K562 (cell line): ENCODE results near the gene CSRNP3. TPM values are rescaled to one million over a fixed set of nuclear protein-coding genes. Genes with fewer than 3 reads are reported as not detected.

Source experiments
- ATAC-seq: fragments of 200-7000 bp; cut with Tn5 transposase; 3 replicates; pipeline ENCODE4 v1.9.1; 2020; ENCODE audit warnings: moderate library complexity
- BruUV-seq: library from RNA; stranded (reverse); fragments of 400-500 nt; replicated peaks from 2 replicates; lab custom pipeline; 2021; lab: Mats Ljungman, UMichigan
- CTCF ChIA-PET: fragments of 300-600 bp; formaldehyde crosslinking; extraction: SDS; loops from one replicate; lab custom pipeline; 2021; ENCODE audit warnings: low intra/inter-chr PET ratio; lab: Yijun Ruan, JAX
- POLR2A ChIA-PET: fragments of 300-600, 350-650 bp; sonication (Branson Sonifier 250); formaldehyde crosslinking; extraction: SDS; loops from one replicate; lab custom pipeline; 2021; ENCODE audit warnings: antibody characterized with exemption, inconsistent platforms; lab: Yijun Ruan, JAX
- DNase-seq, 4 experiments: peaks; one replicate each; pipeline versions ENCODE4 v3.0.0 to v3.0.0-alpha.2; 2011 to 2018; ENCODE audit warnings: low spot score in 3 of 4, mixed read lengths in 3 of 4; ENCODE audit errors: extremely low read depth in 1 of 4
- FAIRE-seq: peaks from 2 replicates; lab custom pipeline; 2011; peaks lifted over from hg19 to GRCh38; lab: Jason Lieb, UNC
- H2AFZ ChIP-seq: 2 replicates; pipeline ENCODE4 v1.6.0; 2011; ENCODE audit warnings: low read depth, low read length, control low read depth, inconsistent platforms
- H3K27ac ChIP-seq: fragments of 200-600 bp; 3 replicates; pipeline ENCODE4 v1.8.0; 2011; ENCODE audit warnings: low read depth, mild to moderate bottlenecking, control low read depth, inconsistent platforms, low read length, moderate library complexity, mixed read lengths; ENCODE audit errors: extremely low read depth
- H3K27me3 ChIP-seq, 2 experiments: fragments of 300-600 bp in 1 of 2; 2 replicates in 1 of 2; 3 replicates in 1 of 2; pipeline versions ENCODE4 v1.6.0 to v1.8.0; 2011; ENCODE audit warnings: inconsistent platforms in 2 of 2, low read length in 2 of 2, mild to moderate bottlenecking in 1 of 2, mixed read lengths in 1 of 2, moderate library complexity in 1 of 2; ENCODE audit not compliant: control insufficient read depth in 2 of 2, insufficient read depth in 2 of 2
- H3K36me3 ChIP-seq: fragments of 300-600 bp; 3 replicates; pipeline ENCODE4 v1.8.0; 2011; ENCODE audit warnings: mild to moderate bottlenecking, low read length, inconsistent platforms; ENCODE audit not compliant: control insufficient read depth, insufficient read depth
- H3K4me1 ChIP-seq, 2 experiments: fragments of 200-600 bp in 1 of 2; replicated peaks in 1 of 2; 2 replicates in 1 of 2; 3 replicates in 1 of 2; pipeline versions ENCODE4 v1.5.1 to v1.8.0; 2011; ENCODE audit warnings: inconsistent platforms in 2 of 2, low read length in 2 of 2, mild to moderate bottlenecking in 1 of 2, mixed read lengths in 1 of 2, moderate library complexity in 1 of 2; ENCODE audit not compliant: control insufficient read depth in 2 of 2, insufficient read depth in 2 of 2
- H3K4me2 ChIP-seq: 2 replicates; pipeline ENCODE4 v1.6.1; 2011; ENCODE audit warnings: low read length, control low read depth, inconsistent platforms, mixed read lengths; ENCODE audit not compliant: insufficient read depth
- H3K4me3 ChIP-seq: fragments of 200-600 bp; sonication (generic), shearing (Covaris generic); 2 replicates; pipeline ENCODE4 v1.5.1; 2016; ENCODE audit warnings: control low read depth, inconsistent platforms
- H3K79me2 ChIP-seq: fragments of 200-600 bp; 3 replicates; pipeline ENCODE4 v1.8.0; 2011; ENCODE audit warnings: low read length, inconsistent platforms; ENCODE audit not compliant: control insufficient read depth, insufficient read depth
- H3K9ac ChIP-seq, 2 experiments: 2 replicates each; pipeline versions ENCODE4 v1.6.0 to v1.6.1; 2011; ENCODE audit warnings: low read depth in 2 of 2, low read length in 2 of 2, control low read depth in 1 of 2, inconsistent platforms in 1 of 2, mild to moderate bottlenecking in 1 of 2, mixed read lengths in 1 of 2; ENCODE audit not compliant: insufficient read depth in 1 of 2
- H3K9me1 ChIP-seq: one replicate; pipeline ENCODE4 v1.6.0; 2011; ENCODE audit warnings: inconsistent platforms, mild to moderate bottlenecking, low read length, moderate library complexity; ENCODE audit not compliant: control insufficient read depth, insufficient read depth
- H3K9me3 ChIP-seq: replicated peaks from 2 replicates; pipeline ENCODE4 v1.5.1; 2011; ENCODE audit warnings: low read depth, low read length, inconsistent platforms; ENCODE audit not compliant: control insufficient read depth, insufficient read depth
- H4K20me1 ChIP-seq: replicated peaks from 2 replicates; pipeline ENCODE4 v1.6.1; 2011; ENCODE audit warnings: low read length, inconsistent platforms, mixed read lengths; ENCODE audit not compliant: control insufficient read depth, insufficient read depth
- ADNP ChIP-seq: fragments of 200-800 bp; sonication (Bioruptor generic); IDR thresholded peaks from 2 replicates; pipeline ENCODE4 v1.6.1; 2016; ENCODE audit warnings: missing genetic modification characterization, missing compliant biosample characterization
- ARID3A ChIP-seq: IDR thresholded peaks from 2 replicates; pipeline ENCODE4 v1.6.1; 2012; ENCODE audit warnings: low read depth, low read length, improper control_type of control experiment, borderline replicate concordance
- CAMTA2 ChIP-seq: fragments of 250-450 bp; sonication (Bioruptor Pico); conservative IDR thresholded peaks from 2 replicates; pipeline ENCODE4 v1.5.1; 2022
- CBFA2T3 ChIP-seq: fragments of 450-650 bp; IDR thresholded peaks from 2 replicates; pipeline ENCODE4 v1.6.1; 2017
- CTBP1 ChIP-seq: fragments of 450-650 bp; IDR thresholded peaks from 2 replicates; pipeline ENCODE4 v1.6.1; 2016; ENCODE audit warnings: borderline replicate concordance
- ELF2 ChIP-seq: fragments of 250-450 bp; sonication (Bioruptor Pico); IDR thresholded peaks from 2 replicates; pipeline ENCODE4 v1.5.0; 2021; ENCODE audit warnings: mild to moderate bottlenecking
- GATA2 ChIP-seq: sonication (generic); formaldehyde crosslinking; IDR thresholded peaks from 2 replicates; pipeline ENCODE4 v1.4.0; 2020; ENCODE audit warnings: mild to moderate bottlenecking, missing genetic modification reagents
- HDAC3 ChIP-seq: fragments of 450-650 bp; IDR thresholded peaks from 2 replicates; pipeline ENCODE4 v1.6.1; 2018; ENCODE audit warnings: borderline replicate concordance, mild to moderate bottlenecking, moderate library complexity; ENCODE audit not compliant: partially characterized antibody
- PRDM10 ChIP-seq: fragments of 450-650 bp; IDR thresholded peaks from 2 replicates; pipeline ENCODE4 v1.6.1; 2018; ENCODE audit not compliant: partially characterized antibody
- RAD21 ChIP-seq, 2 experiments: fragments of 250-450 bp in 1 of 2; fragments of 450-650 bp in 1 of 2; sonication (Bioruptor Pico) in 1 of 2; formaldehyde crosslinking in 1 of 2; IDR thresholded peaks in 1 of 2; conservative IDR thresholded peaks in 1 of 2; 2 replicates each; pipeline versions ENCODE4 v1.4.0 to v1.8.0; 2020 to 2022; ENCODE audit warnings: mild to moderate bottlenecking in 2 of 2, moderate library complexity in 1 of 2
- SMARCE1 ChIP-seq: fragments of 450-650 bp; IDR thresholded peaks from 2 replicates; pipeline ENCODE4 v1.7.1; 2016; ENCODE audit warnings: mild to moderate bottlenecking
- TGIF2 ChIP-seq: sonication (generic); formaldehyde crosslinking; IDR thresholded peaks from 2 replicates; pipeline ENCODE4 v1.8.1; 2022; ENCODE audit warnings: mild to moderate bottlenecking, missing genetic modification reagents, moderate library complexity
- ZFP91 ChIP-seq: sonication (generic); formaldehyde crosslinking; IDR thresholded peaks from 2 replicates; pipeline ENCODE4 v1.8.0; 2022; ENCODE audit warnings: mild to moderate bottlenecking, missing genetic modification reagents
- ZNF133 ChIP-seq: fragments of 250-450 bp; sonication (Bioruptor Pico); IDR thresholded peaks from 2 replicates; pipeline ENCODE4 v1.4.0; 2020; ENCODE audit warnings: mild to moderate bottlenecking
- ZNF175 ChIP-seq: fragments of 200-800 bp; sonication (Bioruptor generic); IDR thresholded peaks from 2 replicates; pipeline ENCODE4 v1.6.1; 2016; ENCODE audit warnings: low read depth, mild to moderate bottlenecking, missing genetic modification characterization, missing compliant biosample characterization
- ZNF184 ChIP-seq: sonication (generic); formaldehyde crosslinking; IDR thresholded peaks from 2 replicates; pipeline ENCODE4 v1.5.0; 2020; ENCODE audit warnings: missing genetic modification reagents
- ZNF197 ChIP-seq: fragments of 200-800 bp; sonication (Bioruptor generic); IDR thresholded peaks from 2 replicates; pipeline ENCODE4 v1.6.1; 2016; ENCODE audit warnings: low read depth, missing genetic modification characterization, missing compliant biosample characterization
- ZNF699 ChIP-seq: fragments of 250-450 bp; sonication (Bioruptor Pico); IDR thresholded peaks from 2 replicates; pipeline ENCODE4 v1.8.0; 2021; ENCODE audit warnings: mild to moderate bottlenecking, moderate library complexity; ENCODE audit not compliant: insufficient replicate concordance
- WGBS: fragments of 100-300 bp; shearing (Covaris generic); methylation state at CpG from one replicate; pipeline ENCODE4 v1.1.6; 2016; ENCODE audit warnings: low coverage, mixed read lengths; ENCODE audit not compliant: insufficient coverage; ENCODE audit errors: missing lambda C conversion rate; 5-methylcytosine and 5-hydroxymethylcytosine counted together
- in situ Hi-C: fragments of 300-500 bp; cut with MboI; formaldehyde crosslinking; loops from 4 replicates; pipeline ENCODE4 v1.15.0; 2018; ENCODE audit warnings: inconsistent platforms, mixed read lengths
- intact Hi-C: fragments of 100-400 bp; cut with micrococcal nuclease; formaldehyde crosslinking; loops from 2 replicates; pipeline ENCODE4 v1.14.2; 2022
- polyA plus RNA-seq, 8 experiments: library from polyadenylated mRNA; depleted of rRNA in 4 of 8; stranded (reverse) in 5 of 8; unstranded in 3 of 8; fragments of >200 nt; fragmentation: Nextera tagmentation in 2 of 8; fragmentation: Illumina TruSeq in 1 of 8; extraction: Ambion mirVana in 2 of 8; extraction: Trizol in 1 of 8; gene quantifications; 2 replicates each; pipeline versions ENCODE4 v1.2.1 to v1.2.3, GENCODE V29; 2011 to 2014; ENCODE audit warnings: inconsistent platforms in 1 of 8, missing spikeins in 1 of 8
- total RNA-seq, 7 experiments: library from RNA; depleted of rRNA in 6 of 7; stranded (reverse); fragments of >200 nt in 6 of 7; fragmentation: Illumina TruSeq in 2 of 7; extraction: Trizol in 2 of 7; gene quantifications; 2 replicates each; pipeline versions ENCODE4 v1.2.1 to v1.2.3, GENCODE V29; 2011 to 2021; ENCODE audit warnings: low replicate concordance in 1 of 7

The CSRNP3 gene
- total and polyA plus RNA-seq, 9 of the 15 experiments (the other 6 are each of a cell fraction or from before 2014, with no cell fraction given): not detected

- Histone ChIP-seq H4K20me1 (no peaks in the 10 kb centered on the region), H3K9ac (no peak overlapping the region), H3K36me3 (no peaks in the 10 kb centered on the region), H3K4me1 (no peaks in the 10 kb centered on the region)
- TF ChIP-seq CTBP1: no peak
- no peak for TF ChIP-seq PRDM10
- TF ChIP-seq RAD21 (CRISPR knock-in tag; conservative IDR thresholded peaks at IDR 0.05 in 1 of 2, IDR thresholded peaks at IDR 0.05 in 1 of 2): no peak
- no peak for TF ChIP-seq ZNF197 (CRISPR knock-in tag)
- TF ChIP-seq ZFP91 (CRISPR knock-in tag): no peak
- TF ChIP-seq GATA2: no peak
- TF ChIP-seq ELF2 (CRISPR knock-in tag): no peak
- TF ChIP-seq TGIF2 (CRISPR knock-in tag): no peak
- no peak for TF ChIP-seq ZNF699
- TF ChIP-seq ZNF175 (CRISPR knock-in tag): no peak
- no peak for TF ChIP-seq HDAC3
- TF ChIP-seq SMARCE1: no peak
- TF ChIP-seq ADNP: no peak
- TF ChIP-seq CBFA2T3: no peak
- TF ChIP-seq CAMTA2 (CRISPR knock-in tag): no peak
- TF ChIP-seq ZNF133: no peak
- TF ChIP-seq ARID3A: no peak
- no peak for TF ChIP-seq ZNF184 (CRISPR knock-in tag)
- TF ChIP-seq, all 486 proteins: peak for 0
- DNase-seq (no peak), FAIRE-seq (no peak), ATAC-seq (no peak)
- Histone ChIP-seq H3K9me1 (no peaks in the 10 kb centered on the region), H3K4me3 (no peak overlapping the region), H3K27me3 (no peaks in the 10 kb centered on the region), H2AFZ (no peak overlapping the region), H3K27ac (no peak overlapping the region), H3K9me3 (no peaks in the 10 kb centered on the region), H3K79me2 (no peaks in the 10 kb centered on the region), H3K4me2 (no peak overlapping the region)
- in situ Hi-C loops (no loop called here), intact Hi-C loops (no loop called here)
- no TSS peak for BruUV-seq
- ChIA-PET POLR2A (no interaction called here), CTCF (no interaction called here)
- WGBS: 0% methylated on average over 1 of the region's 1 CpG
Observed at GRCh38 chr2:165716091-165716490, 246.6 kb downstream of the CSRNP3 start.
